BLaER1 treated with 17β-estradiol and CSF1 and Interleukin-3, amounts not matched to agents 10 nM and 100 nM (cell line): ENCODE data around the gene SIX1.

Experiments
- H3K27ac ChIP-seq, 11 experiments: shearing (Covaris generic); formaldehyde crosslinking; 2 replicates each; pipeline ENCODE4 v1.8.1; 2022
- H3K27me3 ChIP-seq, 11 experiments: shearing (Covaris generic); formaldehyde crosslinking; 2 replicates each; pipeline ENCODE4 v1.8.1; 2022
- H3K36me3 ChIP-seq, 11 experiments: shearing (Covaris generic); formaldehyde crosslinking; 2 replicates each; pipeline ENCODE4 v1.8.1; 2022
- H3K4me1 ChIP-seq, 10 experiments: shearing (Covaris generic); formaldehyde crosslinking; 2 replicates each; pipeline ENCODE4 v1.8.1; 2022
- H3K4me2 ChIP-seq, 11 experiments: shearing (Covaris generic); formaldehyde crosslinking; 2 replicates each; pipeline ENCODE4 v1.8.1; 2022
- H3K4me3 ChIP-seq, 10 experiments: shearing (Covaris generic); formaldehyde crosslinking; 2 replicates each; pipeline ENCODE4 v1.8.1; 2022
- H3K9ac ChIP-seq, 11 experiments: shearing (Covaris generic); formaldehyde crosslinking; 2 replicates each; pipeline ENCODE4 v1.8.1; 2022
- H3K9me3 ChIP-seq, 11 experiments: shearing (Covaris generic); formaldehyde crosslinking; replicated peaks in 1 of 11; 2 replicates each; pipeline ENCODE4 v1.8.1; 2022
- H4K20me1 ChIP-seq, 11 experiments: shearing (Covaris generic); formaldehyde crosslinking; 2 replicates each; pipeline ENCODE4 v1.8.1; 2022
- Cebpa-rat ChIP-seq, 11 experiments: shearing (Covaris generic); IDR thresholded peaks; 2 replicates each; pipeline ENCODE4 v1.8.1; 2022

The SIX1 gene

GRCh38 chr14:60670989-60671388, 21.7 kb upstream of the SIX1 start:
- Histone ChIP-seq H4K20me1 (no peaks in the 10 kb centered on the region), H3K4me3 (no peak overlapping the region), H3K4me1 (no peaks in the 10 kb centered on the region), H3K27me3 (no peaks in the 10 kb centered on the region), H3K9me3 (peaks cover 0 to 9% (median 7%) of the 10 kb centered on the region in 11 experiments; a peak in 10 of 22 replicates), H3K4me2 (no peak overlapping the region), H3K27ac (no peak overlapping the region), H3K9ac (no peak overlapping the region), H3K36me3 (no peaks in the 10 kb centered on the region)
- TF ChIP-seq Cebpa-rat (IDR thresholded peaks at IDR 0.05) = no peak

- Histone ChIP-seq H3K4me2 (no peak overlapping the region), H4K20me1 (no peaks in the 10 kb centered on the region), H3K27ac (peak overlapping the region in 1 of 11 experiments; percentile 13; a peak in 2 of 22 replicates), H3K4me1 (no peaks in the 10 kb centered on the region), H3K36me3 (no peaks in the 10 kb centered on the region), H3K27me3 (no peaks in the 10 kb centered on the region), H3K4me3 (no peak overlapping the region), H3K9me3 (peaks cover 0 to 9% (median 7%) of the 10 kb centered on the region in 11 experiments; a peak in 10 of 22 replicates), H3K9ac (no peak overlapping the region)
- TF ChIP-seq Cebpa-rat (IDR thresholded peaks at IDR 0.05) = peak in 1 of 11 experiments; percentile 23; a peak in 1 of 22 replicates
Measured at GRCh38 chr14:60668431-60669112, 19.3 kb upstream of the SIX1 start.

- H3K4me1 ChIP-seq = peaks cover 0 to 10% (median 0%) of the 10 kb centered on the region in 10 experiments; a peak in 5 of 20 replicates
- no peak overlapping the region for H3K4me2 ChIP-seq
- no peak for TF ChIP-seq Cebpa-rat (IDR thresholded peaks at IDR 0.05)
- no peaks in the 10 kb centered on the region for H3K36me3 ChIP-seq
- H3K4me3 ChIP-seq = no peak overlapping the region
- H4K20me1 ChIP-seq = no peaks in the 10 kb centered on the region
- H3K27ac ChIP-seq = no peak overlapping the region
- H3K9ac ChIP-seq = no peak overlapping the region
- peaks cover 0 to 8% (median 6%) of the 10 kb centered on the region in 11 experiments; a peak in 10 of 22 replicates for H3K9me3 ChIP-seq
- H3K27me3 ChIP-seq = 0 out of 22 replicates have a peak, but pooled peaks cover 0 to under 1% (median 0%) of the 10 kb centered on the region in 11 experiments
Measured at GRCh38 chr14:60665177-60665550, 15.9 kb upstream of the SIX1 start.

GRCh38 chr14:60662982-60663381, 13.7 kb upstream of the SIX1 start:
- H3K4me2 ChIP-seq = no peak overlapping the region
- peaks cover 16 to 21% (median 18%) of the 10 kb centered on the region in 11 experiments for H3K27me3 ChIP-seq
- H3K4me3 ChIP-seq = no peak overlapping the region
- no peak for TF ChIP-seq Cebpa-rat (IDR thresholded peaks at IDR 0.05)
- H4K20me1 ChIP-seq = no peaks in the 10 kb centered on the region
- H3K9me3 ChIP-seq = no peaks in the 10 kb centered on the region
- no peak overlapping the region for H3K27ac ChIP-seq
- H3K36me3 ChIP-seq = no peaks in the 10 kb centered on the region
- H3K4me1 ChIP-seq = peaks cover 3 to 15% (median 5%) of the 10 kb centered on the region in 10 experiments; a peak in 19 of 20 replicates
- H3K9ac ChIP-seq = no peak overlapping the region

GRCh38 chr14:60661721-60662120, 12.4 kb upstream of the SIX1 start:
- Histone ChIP-seq H4K20me1 (no peaks in the 10 kb centered on the region), H3K27ac (no peak overlapping the region), H3K4me1 (peaks cover 9 to 19% (median 13%) of the 10 kb centered on the region in 10 experiments; a peak in 19 of 20 replicates), H3K4me2 (peak overlapping the region in 3 of 11 experiments; percentile 24 to 44 (median 25); a peak in 4 of 22 replicates), H3K9ac (no peak overlapping the region), H3K4me3 (no peak overlapping the region), H3K27me3 (peaks cover 26 to 34% (median 30%) of the 10 kb centered on the region in 11 experiments), H3K9me3 (no peaks in the 10 kb centered on the region), H3K36me3 (no peaks in the 10 kb centered on the region)
- no peak; a peak in 1 of 22 replicates for TF ChIP-seq Cebpa-rat (IDR thresholded peaks at IDR 0.05)

DNA sequence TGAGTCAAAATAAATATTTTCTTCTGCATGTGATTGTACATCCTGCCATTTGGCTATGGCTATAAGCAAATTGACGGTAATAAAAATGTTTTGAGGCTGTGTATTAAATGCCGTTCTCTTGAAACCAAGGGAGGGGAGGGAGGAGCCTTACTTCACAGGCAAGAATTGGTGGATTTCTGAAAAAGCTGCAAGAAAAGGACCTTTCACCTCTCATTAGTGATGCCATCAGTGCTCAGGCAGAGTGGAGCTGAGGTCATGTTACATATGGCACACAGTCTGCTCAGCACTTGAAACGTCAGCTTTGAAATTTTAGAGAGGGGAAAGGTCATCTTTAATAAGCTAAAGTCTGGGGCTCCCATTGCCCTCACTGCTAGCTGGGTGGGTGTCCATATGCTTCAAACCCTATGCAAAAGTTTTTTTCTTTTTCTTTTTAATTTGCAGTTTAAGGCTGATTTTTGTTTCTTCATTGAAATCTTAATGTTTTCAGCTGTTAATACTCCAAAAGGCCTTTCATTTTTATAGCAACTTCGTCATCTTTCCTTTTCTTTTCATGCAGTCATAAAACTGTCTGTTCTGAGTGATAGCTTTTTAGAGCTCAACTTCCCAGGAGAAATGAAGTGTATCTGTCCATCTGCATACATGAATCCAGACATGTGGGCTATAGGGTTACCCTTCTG, 9.8 kb upstream of the SIX1 start:
- no peak overlapping the region for H3K27ac ChIP-seq
- no peaks in the 10 kb centered on the region; a peak in 1 of 22 replicates for H4K20me1 ChIP-seq
- H3K9me3 ChIP-seq = peaks cover 0 to under 1% (median 0%) of the 10 kb centered on the region in 11 experiments; a peak in 1 of 22 replicates
- no peaks in the 10 kb centered on the region for H3K36me3 ChIP-seq
- peaks cover 17 to 28% (median 21%) of the 10 kb centered on the region in 10 experiments for H3K4me1 ChIP-seq
- H3K27me3 ChIP-seq = peaks cover 53 to 61% (median 57%) of the 10 kb centered on the region in 11 experiments
- no peak for TF ChIP-seq Cebpa-rat (IDR thresholded peaks at IDR 0.05)
- no peak overlapping the region for H3K9ac ChIP-seq
- no peak overlapping the region for H3K4me2 ChIP-seq
- no peak overlapping the region for H3K4me3 ChIP-seq

DNA sequence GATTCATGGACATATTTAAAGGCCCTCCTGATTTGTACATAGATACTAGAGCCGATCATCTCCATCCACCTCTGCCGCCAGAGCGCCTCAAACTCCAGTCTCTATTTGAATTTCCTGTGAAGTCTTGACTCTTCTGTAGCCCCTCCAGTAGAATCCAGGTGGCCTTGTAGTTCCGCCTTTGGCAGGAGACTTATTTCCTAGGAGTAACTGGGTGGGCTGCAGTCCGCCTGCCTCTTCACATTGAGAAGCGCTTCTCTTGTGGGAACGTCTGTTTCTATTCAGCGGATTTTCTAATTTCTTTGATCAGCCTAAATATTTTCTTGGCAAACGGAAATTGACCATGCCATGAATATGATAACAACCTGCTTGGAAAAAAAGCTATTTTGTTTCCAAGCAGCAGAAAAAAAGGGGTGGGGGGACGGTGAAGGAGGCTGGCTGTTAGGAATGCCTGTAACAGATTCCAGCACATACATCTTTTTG, 9.0 kb upstream of the SIX1 start:
- Histone ChIP-seq H3K36me3 (no peaks in the 10 kb centered on the region), H3K9me3 (peaks cover 0 to 8% (median 3%) of the 10 kb centered on the region in 11 experiments; a peak in 11 of 22 replicates), H3K4me1 (peaks cover 17 to 28% (median 21%) of the 10 kb centered on the region in 10 experiments), H3K9ac (no peak overlapping the region), H3K4me3 (peak overlapping the region; percentile 62 to 83 (median 72); a peak in 15 of 20 replicates), H3K27me3 (peaks cover 61 to 69% (median 65%) of the 10 kb centered on the region in 11 experiments), H3K27ac (no peak overlapping the region), H3K4me2 (peak overlapping the region; percentile 90 to 97 (median 93)), H4K20me1 (peaks cover 0 to 2% (median 0%) of the 10 kb centered on the region in 11 experiments; a peak in 3 of 22 replicates)
- no peak for TF ChIP-seq Cebpa-rat (IDR thresholded peaks at IDR 0.05)

DNA sequence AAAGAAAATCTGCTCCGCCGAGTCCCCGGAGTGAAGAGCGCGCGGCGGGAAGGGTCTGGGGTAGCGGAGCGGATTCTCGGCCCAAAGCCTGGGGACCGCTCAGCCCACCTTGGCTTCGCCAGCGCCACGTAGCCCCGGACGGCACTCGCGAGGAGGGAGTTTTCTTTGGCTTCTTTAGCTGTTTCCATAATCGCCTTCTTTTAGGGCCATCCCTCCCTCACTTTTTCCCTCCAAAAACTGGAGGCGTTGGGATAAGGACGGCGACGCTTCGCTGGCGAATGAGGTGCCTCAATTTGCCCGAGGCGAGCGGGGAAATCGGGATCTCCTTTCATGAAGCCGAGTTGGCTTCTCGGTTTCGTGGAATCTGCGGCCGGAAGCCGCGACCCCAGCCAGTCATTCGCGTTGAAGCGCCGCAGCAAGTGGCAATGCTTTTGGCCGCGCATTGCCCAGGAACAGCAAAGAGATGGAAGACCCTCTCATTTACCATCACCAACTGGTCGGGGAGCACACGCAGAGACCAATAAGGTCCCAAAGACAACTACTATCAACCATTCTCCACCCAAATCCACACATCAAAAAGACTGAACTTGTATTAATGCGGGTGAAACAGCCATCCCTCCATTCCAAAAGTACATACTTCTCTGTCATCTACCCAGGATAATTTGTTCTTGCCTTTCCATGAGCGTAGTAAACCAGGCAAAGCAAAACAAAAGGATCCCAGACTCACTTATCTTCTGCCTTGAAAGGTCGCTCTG, 8.4 kb upstream of the SIX1 start:
- Histone ChIP-seq H3K27ac (peak overlapping the region; percentile 55 to 87 (median 74); a peak in 21 of 22 replicates), H3K36me3 (no peaks in the 10 kb centered on the region), H3K4me1 (peaks cover 17 to 28% (median 21%) of the 10 kb centered on the region in 10 experiments), H4K20me1 (peaks cover 0 to 7% (median 0%) of the 10 kb centered on the region in 11 experiments; a peak in 4 of 22 replicates), H3K9me3 (peaks cover 1 to 14% (median 9%) of the 10 kb centered on the region in 11 experiments; a peak in 15 of 22 replicates), H3K4me3 (peak overlapping the region; percentile 62 to 83 (median 72)), H3K9ac (peak overlapping the region; percentile 70 to 88 (median 83)), H3K27me3 (peaks cover 67 to 75% (median 71%) of the 10 kb centered on the region in 11 experiments), H3K4me2 (peak overlapping the region; percentile 90 to 97 (median 93))
- no peak for TF ChIP-seq Cebpa-rat (IDR thresholded peaks at IDR 0.05)
